GM12891 (cell line): Measurements from ENCODE around the gene SOHLH1.

Source experiments
- DNase-seq: peaks from one replicate; pipeline ENCODE4 v3.0.0; 2011; ENCODE audit warnings: low spot score; ENCODE audit not compliant: insufficient read length
- FAIRE-seq: peaks from 2 replicates; lab custom pipeline; 2011; peaks lifted over from hg19 to GRCh38; lab: Jason Lieb, UNC
- PAX5 ChIP-seq: IDR thresholded peaks from 2 replicates; pipeline ENCODE4 v1.6.1; 2011; ENCODE audit warnings: low read length, moderate library complexity, mild to moderate bottlenecking; ENCODE audit not compliant: insufficient read depth, severe bottlenecking
- POLR2A ChIP-seq: IDR thresholded peaks from 2 replicates; pipeline ENCODE4 v1.6.1; 2011; ENCODE audit warnings: low read depth, low read length, control low read depth
- POLR2AphosphoS5 ChIP-seq: IDR thresholded peaks from 2 replicates; pipeline ENCODE4 v1.6.1; 2011; ENCODE audit warnings: low read depth, low read length, control low read depth
- POU2F2 ChIP-seq: IDR thresholded peaks from 2 replicates; pipeline ENCODE4 v1.6.1; 2011; ENCODE audit warnings: low read depth, mild to moderate bottlenecking, control low read depth, low read length, moderate library complexity
- SPI1 ChIP-seq: IDR thresholded peaks from 2 replicates; pipeline ENCODE4 v1.6.1; 2011; ENCODE audit warnings: low read depth, low read length, control low read depth
- TAF1 ChIP-seq: IDR thresholded peaks from 2 replicates; pipeline ENCODE4 v1.6.1; 2011; ENCODE audit warnings: low read depth, low read length, control low read depth

The SOHLH1 gene

DNA sequence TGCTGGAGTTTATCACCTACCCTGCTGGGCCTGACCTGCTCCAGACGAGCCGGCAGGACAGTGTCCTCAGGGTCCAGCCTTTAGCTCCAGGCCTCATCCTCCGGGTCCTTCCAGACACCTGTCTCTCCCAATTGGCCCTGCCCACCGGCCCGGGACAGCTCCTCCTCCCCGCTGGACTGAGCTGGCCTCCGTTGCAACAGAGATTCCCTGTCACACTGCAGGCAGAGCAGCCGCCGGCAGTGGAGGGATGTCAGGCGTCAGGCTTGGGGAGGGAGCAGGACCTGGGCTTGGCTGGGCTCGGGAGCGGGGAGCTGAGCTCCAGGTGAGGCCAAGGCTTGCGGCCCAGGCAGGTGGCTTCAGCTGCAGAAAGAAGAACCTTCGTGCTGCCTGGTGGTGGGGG, 4.4 kb upstream of the SOHLH1 start:
- TF ChIP-seq POLR2A (no peak), PAX5 (no peak), SPI1 (no peak), POLR2AphosphoS5 (no peak), POU2F2 (no peak), TAF1 (no peak)
- FAIRE-seq (no peak), DNase-seq (no peak)

GRCh38 chr9:135701959-135702721, 2.9 kb upstream of the SOHLH1 start, which contains the start of gene KCNT1:
Gene KCNT1, plus strand, starts transcription at chr9:135702185. Its CDS starts 74 bp downstream, at chr9:135702259.
- DNase-seq (peak; percentile 99), FAIRE-seq (no peak)
- TF ChIP-seq POLR2AphosphoS5 (no peak), POLR2A (no peak), POU2F2 (no peak), SPI1 (no peak), TAF1 (no peak), PAX5 (no peak)

DNA sequence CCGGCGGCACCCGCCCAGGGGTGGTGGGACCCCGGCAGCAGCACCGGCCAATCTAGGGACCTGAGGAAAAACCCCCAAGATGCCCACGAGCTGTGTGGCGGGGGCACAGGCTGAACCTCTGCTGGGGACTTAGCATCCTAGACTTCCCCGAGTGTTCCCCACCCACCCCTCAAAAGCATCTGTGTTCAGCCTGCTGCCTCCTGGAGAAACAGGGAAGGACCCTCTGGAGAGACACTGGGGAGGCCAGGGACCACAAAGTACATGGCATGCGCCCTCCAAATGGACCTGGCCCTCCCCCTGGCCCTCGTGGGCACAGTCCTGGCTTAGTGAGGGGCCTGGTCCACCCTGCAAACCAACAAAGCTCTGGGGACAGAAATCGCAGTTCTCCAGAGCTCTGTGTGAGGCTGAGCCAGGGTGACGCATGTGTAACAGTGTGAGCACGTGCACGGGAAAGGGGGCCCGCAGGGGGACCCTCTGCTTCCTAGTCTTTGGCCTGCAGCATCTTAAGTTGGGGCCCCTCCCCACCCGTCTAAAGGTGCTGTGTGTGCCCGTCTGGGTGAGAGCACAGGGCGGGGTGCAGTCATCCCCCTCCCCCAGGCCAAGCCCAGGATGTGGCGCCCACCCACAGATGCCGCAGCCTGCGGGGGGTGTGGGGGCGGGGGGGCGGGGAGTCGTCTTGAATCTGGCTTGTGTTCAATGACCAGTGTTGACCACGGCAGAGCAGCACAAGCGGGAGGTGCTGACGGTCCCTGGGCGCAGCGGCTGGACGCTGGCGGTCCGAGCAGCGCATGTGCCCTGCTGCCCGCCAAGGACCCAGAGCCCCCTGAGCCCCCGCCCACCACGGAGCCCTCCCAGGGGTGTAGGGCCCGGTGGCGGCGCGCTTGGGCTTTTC, 2.0 kb upstream of the SOHLH1 start:
- FAIRE-seq (no peak), DNase-seq (no peak)
- TF ChIP-seq PAX5, result no peak
- TF ChIP-seq TAF1, result no peak
- no peak for TF ChIP-seq POU2F2
- TF ChIP-seq POLR2A, result no peak
- TF ChIP-seq POLR2AphosphoS5, result no peak
- no peak for TF ChIP-seq SPI1

DNA sequence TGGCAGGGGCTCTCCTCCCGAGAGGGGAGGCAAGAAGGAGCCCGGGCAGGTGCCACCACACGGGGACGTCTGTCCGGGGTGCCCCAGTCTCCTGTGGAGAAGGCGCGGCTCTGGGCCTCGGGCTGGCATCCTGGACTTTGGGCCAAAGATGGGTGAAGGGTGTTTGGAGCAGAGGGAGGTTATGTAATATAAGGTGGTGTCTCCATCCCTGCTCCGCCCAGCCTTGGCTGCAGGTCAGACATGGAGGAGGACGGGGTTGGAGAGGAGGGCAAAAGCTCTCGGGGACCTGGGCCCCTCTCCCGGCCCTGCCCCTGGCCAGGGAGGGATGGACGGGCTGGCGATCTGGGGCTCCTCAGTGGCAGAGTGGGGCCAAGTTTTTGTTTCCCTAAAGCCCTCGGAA, 1.2 kb upstream of the SOHLH1 start:
- DNase-seq (no peak), FAIRE-seq (no peak)
- TF ChIP-seq PAX5, result no peak
- TF ChIP-seq POLR2A, result no peak
- TF ChIP-seq POU2F2, result no peak
- no peak for TF ChIP-seq POLR2AphosphoS5
- TF ChIP-seq SPI1, result no peak
- TF ChIP-seq TAF1, result no peak

DNA sequence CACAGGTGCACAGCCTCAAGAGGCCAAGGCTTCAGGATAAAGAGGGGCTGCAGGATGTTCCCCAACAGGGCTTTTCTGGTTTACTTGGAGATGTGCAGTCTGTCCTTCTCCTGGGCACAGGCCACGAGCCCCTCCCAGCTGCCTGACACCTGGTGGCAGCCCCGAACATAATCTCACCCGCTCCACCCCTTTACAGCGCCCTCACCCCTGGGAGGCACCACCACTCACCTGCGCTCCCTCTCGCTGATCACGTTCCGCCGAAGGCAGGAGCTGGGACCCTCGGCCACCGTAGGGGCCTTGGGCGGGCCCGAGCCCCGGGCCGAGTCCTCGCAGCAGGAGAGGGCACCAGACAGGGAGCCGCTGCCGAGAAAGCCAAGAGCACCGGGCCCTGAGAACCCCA, 514 bp downstream of the SOHLH1 start:
- no peak for DNase-seq
- no peak for FAIRE-seq
- TF ChIP-seq SPI1, result no peak
- TF ChIP-seq POU2F2, result no peak
- no peak for TF ChIP-seq POLR2A
- no peak for TF ChIP-seq TAF1
- TF ChIP-seq PAX5, result no peak
- TF ChIP-seq POLR2AphosphoS5, result no peak

GRCh38 chr9:135698236-135698635, 1.0 kb downstream of the SOHLH1 start:
- no peak for FAIRE-seq
- TF ChIP-seq POU2F2 (no peak), PAX5 (no peak), POLR2AphosphoS5 (no peak), POLR2A (no peak), TAF1 (no peak), SPI1 (no peak)
- no peak for DNase-seq

- DNase-seq (no peak), FAIRE-seq (no peak)
- TF ChIP-seq TAF1 (no peak), POLR2A (no peak), SPI1 (no peak), POLR2AphosphoS5 (no peak), POU2F2 (no peak), PAX5 (no peak)
Measured at GRCh38 chr9:135697226-135697625, 2.1 kb downstream of the SOHLH1 start.

GRCh38 chr9:135696446-135696845, 2.8 kb downstream of the SOHLH1 start:
- TF ChIP-seq TAF1, result no peak
- no peak for TF ChIP-seq SPI1
- TF ChIP-seq POLR2AphosphoS5, result no peak
- TF ChIP-seq PAX5, result no peak
- no peak for TF ChIP-seq POLR2A
- TF ChIP-seq POU2F2, result no peak
- FAIRE-seq (no peak), DNase-seq (no peak)

- DNase-seq, result no peak
Measured at GRCh38 chr9:135695642-135696041, 3.6 kb downstream of the SOHLH1 start.

More at GRCh38 chr9:135695642-135696041, 3.6 kb downstream of the SOHLH1 start:
- no peak for FAIRE-seq
- TF ChIP-seq PAX5, result no peak
- TF ChIP-seq POU2F2, result no peak
- TF ChIP-seq POLR2AphosphoS5, result no peak
- TF ChIP-seq TAF1, result no peak
- TF ChIP-seq SPI1, result no peak
